Activated naive CD8-positive, alpha-beta T cell treated with anti-CD3 and anti-CD28 coated beads, Interleukin-2, amount 10 ng/mL, durations not matched to agents 7 days and 5 days (primary cell): ENCODE measurements around the gene EPB41L5. TPM values are rescaled to one million over a fixed set of nuclear protein-coding genes. Genes with fewer than 3 reads are reported as not detected.
"Not testable (repeated sequence)": the region's sequence is repeated elsewhere in the genome, so short reads cannot be mapped to it uniquely, and the experiment has no call there.

Source experiments
- ATAC-seq: fragments of 150-1000 bp; cut with Tn5 transposase; one replicate; pipeline ENCODE4 v1.10.0; 2021; ENCODE audit warnings: low read depth, moderate library complexity
- POLR2A ChIA-PET: fragments of 350-600 bp; sonication (Branson Sonifier 250); formaldehyde crosslinking; loops from one replicate; lab custom pipeline; 2021; ENCODE audit warnings: antibody characterized with exemption; lab: Charles Lee
- DNase-seq: peaks from one replicate; pipeline ENCODE4 v3.0.0; 2021
- H3K27ac Mint-ChIP-seq: one replicate; pipeline ENCODE4 v1.8.0; 2022; ENCODE audit warnings: mild to moderate bottlenecking, mixed read lengths
- H3K27me3 Mint-ChIP-seq: one replicate; pipeline ENCODE4 v1.8.0; 2022; ENCODE audit warnings: mild to moderate bottlenecking, moderate library complexity, mixed read lengths
- H3K36me3 Mint-ChIP-seq: one replicate; pipeline ENCODE4 v1.8.0; 2021; ENCODE audit warnings: mild to moderate bottlenecking, mixed read lengths
- H3K4me1 Mint-ChIP-seq: one replicate; pipeline ENCODE4 v1.8.0; 2021; ENCODE audit warnings: mixed read lengths
- H3K4me3 Mint-ChIP-seq: one replicate; pipeline ENCODE4 v1.8.0; 2022; ENCODE audit warnings: mild to moderate bottlenecking, moderate library complexity, mixed read lengths
- H3K9me3 Mint-ChIP-seq: one replicate; pipeline ENCODE4 v1.8.0; 2021; ENCODE audit warnings: mixed read lengths
- total RNA-seq, 2 experiments: library from RNA; stranded (reverse); gene quantifications; one replicate each; pipeline ENCODE4 v1.2.3, GENCODE V29; 2021

The EPB41L5 gene
- total RNA-seq, 2 experiments from 2014 or later = 6.6 to 6.7 TPM

GRCh38 chr2:120037995-120038541, 25.2 kb downstream of the EPB41L5 start:
- no peaks in the 10 kb centered on the region for H3K27me3 Mint-ChIP-seq
- POLR2A ChIA-PET = no interaction called here

GRCh38 chr2:120042359-120042758, 29.5 kb downstream of the EPB41L5 start:
- Mint-ChIP-seq H3K27me3 (no peaks in the 10 kb centered on the region), H3K9me3 (peaks cover 8% of the 10 kb centered on the region), H3K27ac (no peak overlapping the region), H3K4me1 (peaks cover 2% of the 10 kb centered on the region), H3K4me3 (no peak overlapping the region), H3K36me3 (peaks cover 12% of the 10 kb centered on the region)
- ATAC-seq (no peak), DNase-seq (no peak)
- POLR2A ChIA-PET = no interaction called here

More at GRCh38 chr2:120037995-120038541, 25.2 kb downstream of the EPB41L5 start:
- Mint-ChIP-seq H3K4me1 (peaks cover 2% of the 10 kb centered on the region), H3K27ac (no peak overlapping the region), H3K36me3 (no peaks in the 10 kb centered on the region), H3K4me3 (no peak overlapping the region), H3K9me3 (no peaks in the 10 kb centered on the region)
- DNase-seq (no peak), ATAC-seq (no peak)

- DNase-seq (no peak), ATAC-seq (no peak)
- H3K36me3 Mint-ChIP-seq = peaks cover 15% of the 10 kb centered on the region
- no peaks in the 10 kb centered on the region for H3K27me3 Mint-ChIP-seq
- POLR2A ChIA-PET = no interaction called here
- no peak overlapping the region for H3K4me3 Mint-ChIP-seq
- H3K4me1 Mint-ChIP-seq = no peaks in the 10 kb centered on the region
- peaks cover 12% of the 10 kb centered on the region for H3K9me3 Mint-ChIP-seq
- H3K27ac Mint-ChIP-seq = no peak overlapping the region
Observed at GRCh38 chr2:120044336-120044735, 31.5 kb downstream of the EPB41L5 start.

- H3K27ac Mint-ChIP-seq, ATAC-seq, H3K4me3 Mint-ChIP-seq, POLR2A ChIA-PET, DNase-seq, H3K4me1 Mint-ChIP-seq, H3K27me3 Mint-ChIP-seq: not testable (repeated sequence)
- Mint-ChIP-seq H3K36me3 (peaks cover 15% of the 10 kb centered on the region), H3K9me3 (peaks cover 16% of the 10 kb centered on the region)
Observed at GRCh38 chr2:120045775-120046174, 32.9 kb downstream of the EPB41L5 start.

- H3K27ac Mint-ChIP-seq, DNase-seq, ATAC-seq, POLR2A ChIA-PET, H3K4me1 Mint-ChIP-seq, H3K27me3 Mint-ChIP-seq, H3K4me3 Mint-ChIP-seq: not testable (repeated sequence)
- Mint-ChIP-seq H3K36me3 (peaks cover 15% of the 10 kb centered on the region), H3K9me3 (peaks cover 16% of the 10 kb centered on the region)
Observed at GRCh38 chr2:120046252-120046651, 33.4 kb downstream of the EPB41L5 start.

GRCh38 chr2:120052597-120052996, 39.7 kb downstream of the EPB41L5 start:
- no peak overlapping the region for H3K4me3 Mint-ChIP-seq
- ATAC-seq (no peak), DNase-seq (no peak)
- no peaks in the 10 kb centered on the region for H3K27me3 Mint-ChIP-seq
- POLR2A ChIA-PET = no interaction called here
- no peaks in the 10 kb centered on the region for H3K4me1 Mint-ChIP-seq
- peaks cover 16% of the 10 kb centered on the region for H3K9me3 Mint-ChIP-seq
- no peak overlapping the region for H3K27ac Mint-ChIP-seq
- H3K36me3 Mint-ChIP-seq = peaks cover 9% of the 10 kb centered on the region

- Mint-ChIP-seq H3K36me3 (peaks cover 8% of the 10 kb centered on the region), H3K27me3 (no peaks in the 10 kb centered on the region), H3K4me3 (no peak overlapping the region), H3K4me1 (no peaks in the 10 kb centered on the region), H3K9me3 (peaks cover 13% of the 10 kb centered on the region), H3K27ac (no peak overlapping the region)
- no peak for ATAC-seq
- POLR2A ChIA-PET = no interaction called here
- no peak for DNase-seq
Observed at GRCh38 chr2:120053891-120054290, 41.0 kb downstream of the EPB41L5 start.

GRCh38 chr2:120059483-120059882, 46.6 kb downstream of the EPB41L5 start:
- Mint-ChIP-seq H3K27ac (no peak overlapping the region), H3K36me3 (peaks cover 7% of the 10 kb centered on the region), H3K9me3 (peaks cover 4% of the 10 kb centered on the region), H3K4me3 (no peak overlapping the region), H3K27me3 (no peaks in the 10 kb centered on the region), H3K4me1 (no peaks in the 10 kb centered on the region)
- DNase-seq = no peak
- POLR2A ChIA-PET = no interaction called here
- no peak for ATAC-seq

GRCh38 chr2:120060088-120060623, 47.3 kb downstream of the EPB41L5 start:
- Mint-ChIP-seq H3K27ac (no peak overlapping the region), H3K4me1 (no peaks in the 10 kb centered on the region), H3K36me3 (peaks cover 7% of the 10 kb centered on the region), H3K4me3 (no peak overlapping the region), H3K27me3 (no peaks in the 10 kb centered on the region), H3K9me3 (peaks cover 4% of the 10 kb centered on the region)
- POLR2A ChIA-PET = no interaction called here
- no peak for DNase-seq
- no peak for ATAC-seq

- Mint-ChIP-seq H3K4me3 (no peak overlapping the region), H3K27me3 (no peaks in the 10 kb centered on the region), H3K27ac (no peak overlapping the region), H3K4me1 (no peaks in the 10 kb centered on the region), H3K9me3 (peaks cover 2% of the 10 kb centered on the region), H3K36me3 (peaks cover 3% of the 10 kb centered on the region)
- DNase-seq = no peak
- ATAC-seq = no peak
- POLR2A ChIA-PET = no interaction called here
Observed at GRCh38 chr2:120064664-120065063, 51.8 kb downstream of the EPB41L5 start.

GRCh38 chr2:120066800-120067547, 54.1 kb downstream of the EPB41L5 start:
- peaks cover 2% of the 10 kb centered on the region for H3K9me3 Mint-ChIP-seq
- no peaks in the 10 kb centered on the region for H3K27me3 Mint-ChIP-seq
- DNase-seq (no peak), ATAC-seq (no peak)
- POLR2A ChIA-PET = no interaction called here
- H3K36me3 Mint-ChIP-seq = no peaks in the 10 kb centered on the region
- no peak overlapping the region for H3K27ac Mint-ChIP-seq
- H3K4me1 Mint-ChIP-seq = no peaks in the 10 kb centered on the region
- H3K4me3 Mint-ChIP-seq = no peak overlapping the region

- POLR2A ChIA-PET, H3K36me3 Mint-ChIP-seq, H3K27ac Mint-ChIP-seq, DNase-seq, H3K4me1 Mint-ChIP-seq, H3K4me3 Mint-ChIP-seq, H3K9me3 Mint-ChIP-seq, H3K27me3 Mint-ChIP-seq, ATAC-seq: not testable (repeated sequence)
Observed at GRCh38 chr2:120068040-120068658, 55.3 kb downstream of the EPB41L5 start.

GRCh38 chr2:120075545-120075944, 62.7 kb downstream of the EPB41L5 start:
- ATAC-seq (no peak), DNase-seq (no peak)
- Mint-ChIP-seq H3K4me1 (no peaks in the 10 kb centered on the region), H3K4me3 (no peak overlapping the region), H3K9me3 (no peaks in the 10 kb centered on the region), H3K27me3 (no peaks in the 10 kb centered on the region), H3K36me3 (peaks cover 7% of the 10 kb centered on the region), H3K27ac (no peak overlapping the region)
- POLR2A ChIA-PET = no interaction called here

- no peak overlapping the region for H3K27ac Mint-ChIP-seq
- H3K4me1 Mint-ChIP-seq = no peaks in the 10 kb centered on the region
- no peaks in the 10 kb centered on the region for H3K27me3 Mint-ChIP-seq
- ATAC-seq (no peak), DNase-seq (no peak)
- H3K9me3 Mint-ChIP-seq = no peaks in the 10 kb centered on the region
- POLR2A ChIA-PET = no interaction called here
- H3K36me3 Mint-ChIP-seq = peaks cover 10% of the 10 kb centered on the region
- H3K4me3 Mint-ChIP-seq = no peak overlapping the region
Observed at GRCh38 chr2:120077896-120078295, 65.0 kb downstream of the EPB41L5 start.
